HG02642 (cell line): ENCODE data around the gene NEU4.
"Not testable (repeated sequence)": the region's sequence is repeated elsewhere in the genome, so short reads cannot be mapped to it uniquely, and the experiment has no call there.

Experiments used
- ATAC-seq: cut with Tn5 transposase; IDR thresholded peaks from one replicate; pipeline ENCODE4 v1.9.1; 2021; ENCODE audit warnings: mild to moderate bottlenecking; ENCODE audit not compliant: unreplicated experiment, poor library complexity

The NEU4 gene

GRCh38 chr2:241811952-241812729 is 3.1 kb downstream of the NEU4 start:
- no peak for ATAC-seq

- ATAC-seq: no peak
Observed at GRCh38 chr2:241812730-241813643, 4.0 kb downstream of the NEU4 start.

- ATAC-seq: no peak
Observed at GRCh38 chr2:241813644-241814392, 4.8 kb downstream of the NEU4 start.

- ATAC-seq: no peak
Observed at GRCh38 chr2:241814393-241814642, 5.3 kb downstream of the NEU4 start.

GRCh38 chr2:241814643-241815476 is 5.9 kb downstream of the NEU4 start:
- no peak for ATAC-seq

GRCh38 chr2:241815477-241816430 is 6.8 kb downstream of the NEU4 start:
- ATAC-seq: no peak

- no peak for ATAC-seq
Observed at GRCh38 chr2:241816431-241817121, 7.6 kb downstream of the NEU4 start.

- ATAC-seq: no peak
Observed at GRCh38 chr2:241817126-241817820, 8.3 kb downstream of the NEU4 start.

- not testable (repeated sequence) for ATAC-seq
Observed at GRCh38 chr2:241817821-241818215, 8.8 kb downstream of the NEU4 start.

GRCh38 chr2:241818229-241818942 is 9.4 kb downstream of the NEU4 start:
- ATAC-seq: no peak

GRCh38 chr2:241818943-241819270 is 9.9 kb downstream of the NEU4 start:
- no peak for ATAC-seq

GRCh38 chr2:241819947-241820624 is 11.1 kb downstream of the NEU4 start:
- not testable (repeated sequence) for ATAC-seq

- ATAC-seq: no peak
Observed at GRCh38 chr2:241820625-241821384, 11.8 kb downstream of the NEU4 start.

GRCh38 chr2:241821460-241822263 is 12.7 kb downstream of the NEU4 start:
- ATAC-seq: no peak

- ATAC-seq: no peak
Observed at GRCh38 chr2:241822264-241822623, 13.3 kb downstream of the NEU4 start.
